SKM-1 (cell line): Measurements from ENCODE around the gene FAM131A.

Experiments
- DNase-seq: peaks from one replicate; lab custom pipeline; 2025; ENCODE audit not compliant: unreplicated experiment; lab: John Stamatoyannopoulos, UW

The FAM131A gene

DNA sequence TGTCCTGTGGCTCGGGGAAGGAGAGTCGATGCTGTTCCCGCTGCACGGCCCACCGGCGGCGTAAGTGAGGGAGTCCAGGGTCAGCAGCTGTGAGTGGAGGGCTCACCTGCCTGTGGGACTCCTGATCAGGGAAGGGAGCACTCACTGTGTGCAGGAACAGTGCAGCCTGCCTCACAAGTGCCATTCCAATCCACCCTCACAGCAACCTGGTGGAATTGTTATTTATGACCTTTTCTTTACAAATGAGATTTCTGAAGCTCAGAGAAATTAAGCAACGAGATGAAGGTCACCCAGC lies 51.5 kb downstream of the FAM131A start:
- no peak for DNase-seq

GRCh38 chr3:184389384-184389783 lies 52.0 kb downstream of the FAM131A start:
- no peak for DNase-seq

DNA sequence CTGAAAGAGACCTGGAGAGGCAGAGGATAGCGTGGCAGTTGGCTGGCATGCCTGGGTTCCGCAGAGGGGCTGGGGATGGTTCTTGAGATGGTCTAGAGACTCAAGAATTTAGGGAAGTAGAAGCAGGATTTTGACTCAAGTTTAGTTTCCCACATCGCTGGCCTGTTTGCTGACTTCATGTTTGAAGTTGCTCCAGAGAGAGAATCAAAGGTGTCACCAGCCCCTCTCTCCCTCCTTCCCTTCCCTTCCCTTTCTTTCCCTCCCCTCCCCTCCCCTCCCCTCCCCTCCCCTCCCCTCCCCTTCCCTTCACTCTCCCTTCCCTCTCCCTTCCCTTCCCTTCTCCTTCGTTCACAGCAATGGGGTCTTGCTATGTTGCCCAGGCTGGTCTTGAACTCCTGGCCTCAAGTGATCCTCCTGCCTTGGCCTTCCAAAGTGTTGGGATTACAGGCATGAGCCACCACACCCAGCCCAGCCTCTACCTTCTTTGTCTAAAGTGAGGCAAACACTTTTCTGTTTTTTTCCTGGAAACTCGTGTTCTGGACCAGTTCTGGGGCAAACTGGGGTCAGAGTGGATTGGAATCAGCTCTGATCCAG lies 52.6 kb downstream of the FAM131A start:
- DNase-seq: no peak

- DNase-seq: no peak
These were observed 53.9 kb downstream of the FAM131A start for GRCh38 chr3:184391266-184391665.

GRCh38 chr3:184395320-184395660 lies 57.9 kb downstream of the FAM131A start:
- DNase-seq: no peak
